CD4-positive, alpha-beta T cell treated with Interleukin-15 for 1 hour (primary cell): ENCODE data around the gene SLC33A1.
"Not testable (repeated sequence)": the region's sequence is repeated elsewhere in the genome, so short reads cannot be mapped to it uniquely, and the experiment has no call there.

Source experiments
- DNase-seq: peaks from one replicate; pipeline ENCODE4 v3.0.0-alpha.2; 2020

Gene SLC33A1

GRCh38 chr3:155854141-155854940 lies at the start of gene SLC33A1:
SLC33A1 (minus strand) TSS chr3:155854427; CDS start chr3:155853997, 430 bp downstream.
- DNase-seq, result peak; percentile 99

DNA sequence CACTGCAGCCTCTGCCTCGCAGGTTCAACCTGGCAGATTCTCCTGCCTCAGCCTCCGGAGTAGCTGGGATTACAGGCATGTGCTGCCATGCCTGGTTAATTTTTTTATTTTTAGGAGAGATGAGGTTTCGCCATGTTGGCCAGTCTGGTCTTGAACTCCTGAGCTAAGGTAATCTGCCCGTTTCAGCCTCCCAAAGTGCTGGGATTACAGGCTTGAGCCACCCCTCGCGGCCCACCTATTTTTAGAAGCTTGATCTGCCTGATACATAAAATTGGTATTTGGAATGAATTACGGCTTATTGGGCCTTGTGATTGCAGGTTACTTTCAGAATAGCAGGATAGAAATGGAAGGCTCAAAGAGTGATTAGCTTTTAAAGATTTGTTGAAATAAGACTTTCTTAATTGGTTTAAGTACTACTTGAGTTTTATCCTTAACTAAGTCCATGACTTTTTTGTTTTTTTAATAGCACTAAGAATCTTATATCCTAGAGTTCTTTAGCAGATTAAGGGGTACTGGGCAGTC lies 41.2 kb upstream of the SLC33A1 start:
- DNase-seq, result no peak

GRCh38 chr3:155891321-155891720 lies 37.1 kb upstream of the SLC33A1 start:
- no peak for DNase-seq

- DNase-seq, result no peak
Measured at GRCh38 chr3:155890671-155891190, 36.5 kb upstream of the SLC33A1 start.

DNA sequence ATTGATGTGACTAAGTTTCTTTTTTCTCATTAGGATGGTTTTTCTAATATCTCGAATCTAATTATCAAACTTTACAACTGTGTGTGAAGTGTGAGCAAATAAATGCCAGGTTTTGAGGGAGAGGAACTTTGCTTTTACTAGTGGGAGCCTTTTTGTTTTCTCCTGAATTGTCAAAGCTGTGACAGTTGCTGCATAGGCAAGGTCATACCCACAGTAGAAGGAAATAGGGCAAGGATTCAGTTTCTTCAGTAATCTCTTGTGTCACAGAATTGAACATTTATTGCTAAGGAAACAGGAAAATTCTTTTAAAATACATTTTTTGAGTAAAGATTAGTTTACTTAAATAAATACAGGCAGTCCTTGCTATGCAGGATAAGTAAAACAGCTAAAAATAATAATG lies 35.7 kb upstream of the SLC33A1 start:
- DNase-seq, result no peak

GRCh38 chr3:155889212-155889611 lies 35.0 kb upstream of the SLC33A1 start:
- DNase-seq, result no peak

DNA sequence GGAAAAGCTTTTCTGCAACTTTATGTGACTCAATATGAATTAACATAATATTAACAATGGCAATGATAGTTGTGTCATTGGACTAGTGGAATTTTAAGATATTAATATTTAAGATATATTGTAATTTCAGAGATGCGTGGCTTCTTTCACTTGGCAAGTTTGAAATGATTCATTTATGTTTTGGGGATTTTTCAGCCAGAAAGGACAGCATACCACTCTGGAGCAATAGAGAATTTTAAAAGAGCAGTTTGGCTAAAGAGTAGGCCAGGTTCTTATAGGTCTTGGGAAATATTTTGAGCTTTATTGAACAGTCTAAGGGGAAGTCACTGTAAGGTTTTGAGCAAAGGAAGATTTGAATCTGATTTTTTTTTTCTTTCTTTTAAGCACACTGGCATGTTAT lies 32.7 kb upstream of the SLC33A1 start:
- DNase-seq, result no peak

DNA sequence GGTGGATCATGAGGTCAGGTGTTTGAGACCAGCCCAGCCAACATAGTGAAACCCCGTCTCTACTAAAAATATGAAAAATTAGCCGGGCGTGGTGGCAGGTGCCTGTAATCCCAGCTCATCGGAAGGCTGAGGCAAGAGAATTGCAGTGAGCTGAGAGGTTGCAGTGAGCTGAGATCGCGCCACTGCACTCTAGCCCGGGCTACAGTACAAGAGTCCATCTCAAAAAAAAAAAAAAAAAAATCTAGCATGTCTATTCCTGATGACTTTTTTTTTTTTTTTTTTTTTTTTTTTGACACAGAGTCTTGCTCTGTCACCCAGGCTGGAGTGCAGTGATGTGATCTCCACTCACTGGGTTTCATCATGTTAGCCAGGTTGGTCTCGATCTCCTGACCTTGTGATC lies 32.1 kb upstream of the SLC33A1 start:
- DNase-seq, result not testable (repeated sequence)

- no peak for DNase-seq
Measured at GRCh38 chr3:155885292-155885691, 31.1 kb upstream of the SLC33A1 start.

DNA sequence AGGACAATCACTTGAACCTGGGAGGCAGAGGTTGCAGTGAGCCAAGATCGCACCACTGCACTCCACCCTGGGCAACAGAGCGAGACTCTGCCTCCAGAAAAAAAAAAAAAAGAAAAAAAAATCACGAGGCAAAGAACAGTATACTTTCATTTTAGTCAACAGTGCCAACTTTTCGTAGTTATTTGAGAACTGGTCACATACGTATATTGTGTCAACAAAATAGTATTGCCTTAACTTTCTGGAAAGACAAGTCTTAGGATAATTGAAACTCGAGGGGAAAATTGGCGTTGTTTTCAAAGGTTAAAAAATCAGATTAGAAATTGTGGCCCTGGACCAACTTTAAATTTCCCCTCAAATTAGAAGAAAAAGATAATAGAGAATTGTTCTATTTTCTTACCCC lies 30.1 kb upstream of the SLC33A1 start:
- no peak for DNase-seq

DNA sequence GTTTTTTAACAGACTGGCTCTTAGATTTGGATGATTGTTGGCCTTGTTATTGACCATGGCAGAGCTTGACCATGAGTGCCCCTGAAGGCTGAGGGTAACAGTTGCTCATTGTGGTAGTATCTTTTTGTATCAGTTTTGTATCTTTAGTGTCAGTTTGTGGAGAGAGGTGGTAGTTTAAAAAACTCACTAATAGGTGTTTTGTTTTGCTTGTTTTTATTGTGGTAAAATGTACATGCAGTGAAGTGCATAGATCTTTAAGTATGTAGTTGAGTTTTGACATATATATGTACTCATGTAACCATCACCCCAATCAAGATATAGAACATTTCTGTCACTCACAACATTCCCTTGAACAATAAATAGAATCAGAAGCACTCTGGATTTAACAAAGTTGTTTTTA lies 26.1 kb upstream of the SLC33A1 start:
- DNase-seq, result no peak

- no peak for DNase-seq
Measured at GRCh38 chr3:155876503-155876902, 22.3 kb upstream of the SLC33A1 start.

DNA sequence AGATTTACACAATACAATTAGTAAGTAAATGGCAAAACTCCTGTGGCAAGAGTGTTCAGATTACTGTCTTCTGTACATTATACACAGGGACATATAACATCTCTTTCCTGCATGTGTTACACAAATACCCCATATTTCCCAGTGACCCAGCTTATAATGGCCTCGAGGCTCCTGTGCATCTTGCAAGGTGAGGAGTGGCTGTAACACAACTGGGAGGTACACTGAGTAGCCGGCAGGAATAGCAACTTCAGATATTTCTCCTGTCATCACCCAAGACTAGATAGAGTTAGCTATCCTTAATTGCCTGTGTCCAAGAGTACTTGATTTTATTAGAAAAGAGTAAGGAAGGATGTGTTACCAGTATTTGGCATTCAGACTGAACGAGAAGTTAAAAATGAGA lies 21.8 kb upstream of the SLC33A1 start:
- no peak for DNase-seq

DNA sequence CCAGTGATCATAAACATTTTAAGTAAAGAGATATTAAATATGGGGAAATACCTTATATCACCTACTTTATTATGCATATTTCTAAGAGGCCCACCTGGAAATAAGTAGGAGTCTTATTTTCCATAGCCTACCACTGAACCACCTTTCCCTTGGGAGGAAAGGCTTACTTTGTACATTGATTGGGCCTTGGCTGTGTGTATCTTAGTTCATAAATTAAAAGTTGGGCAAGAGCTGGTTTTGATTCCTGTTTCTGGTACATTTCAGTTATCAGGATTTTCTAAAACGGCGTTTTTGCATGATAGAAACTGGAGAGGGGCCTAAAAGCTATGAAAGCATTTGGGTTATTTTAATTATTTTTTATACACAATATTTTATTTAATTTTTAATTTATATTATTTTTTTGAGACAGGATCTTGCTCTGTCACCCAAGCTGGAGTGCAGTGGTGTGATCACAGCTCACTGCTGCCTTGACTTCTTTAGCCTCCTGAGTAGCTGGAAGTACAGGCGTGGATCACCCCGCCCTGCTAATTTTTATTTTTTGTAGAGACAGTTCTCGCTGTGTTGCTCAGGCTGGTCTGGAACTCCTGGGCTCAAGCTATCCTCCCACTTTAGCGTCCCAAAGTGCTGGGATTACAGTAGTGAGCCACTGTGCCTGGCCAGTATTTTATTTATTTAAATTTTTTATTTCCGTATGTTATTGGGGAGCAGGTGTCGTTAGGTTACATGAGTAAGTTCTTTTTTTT lies 18.8 kb upstream of the SLC33A1 start:
- no peak for DNase-seq

GRCh38 chr3:155871746-155872158 lies 17.5 kb upstream of the SLC33A1 start:
- DNase-seq, result no peak

DNA sequence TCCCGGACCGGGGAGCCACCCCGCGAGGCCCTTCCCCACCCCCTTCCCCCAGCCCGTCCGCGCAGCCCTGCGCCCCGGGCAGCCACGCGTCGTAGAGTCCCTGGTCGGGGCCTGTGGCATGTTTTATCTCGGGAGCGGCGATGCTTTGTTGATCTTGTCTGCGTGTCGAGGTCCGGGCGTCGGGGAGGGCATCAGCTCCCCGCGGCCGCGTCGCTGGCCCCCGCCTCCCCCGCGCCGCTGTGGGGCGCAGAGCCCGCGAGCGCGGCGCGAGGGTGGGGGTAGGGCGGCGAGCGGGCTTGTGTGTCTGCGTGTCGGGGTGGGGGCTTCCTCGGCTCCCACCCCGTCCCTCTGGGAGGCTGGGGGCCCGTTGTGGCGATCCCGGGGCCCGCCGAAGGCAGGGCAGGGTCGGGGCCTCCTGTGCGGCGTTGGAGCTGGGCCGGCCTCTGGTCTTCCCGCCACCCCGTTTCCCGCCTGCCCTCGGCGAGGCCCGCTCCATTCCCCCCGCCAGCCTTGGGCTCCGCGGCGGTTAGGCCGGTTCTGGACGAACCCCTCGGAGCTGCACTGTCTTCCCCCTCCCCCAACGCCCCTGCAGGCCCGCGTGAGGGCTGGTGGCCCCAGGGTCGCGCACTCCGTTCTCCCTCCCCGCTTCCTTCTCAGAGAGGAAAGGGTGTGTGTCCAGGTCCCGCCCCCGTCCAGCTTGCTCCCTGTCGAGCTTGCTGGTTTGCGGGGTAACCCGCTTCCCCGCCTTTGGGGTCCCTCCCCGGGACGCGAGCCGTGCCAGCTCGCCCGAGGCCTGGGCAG lies 16.9 kb upstream of the SLC33A1 start:
- peak; percentile 19 for DNase-seq

DNA sequence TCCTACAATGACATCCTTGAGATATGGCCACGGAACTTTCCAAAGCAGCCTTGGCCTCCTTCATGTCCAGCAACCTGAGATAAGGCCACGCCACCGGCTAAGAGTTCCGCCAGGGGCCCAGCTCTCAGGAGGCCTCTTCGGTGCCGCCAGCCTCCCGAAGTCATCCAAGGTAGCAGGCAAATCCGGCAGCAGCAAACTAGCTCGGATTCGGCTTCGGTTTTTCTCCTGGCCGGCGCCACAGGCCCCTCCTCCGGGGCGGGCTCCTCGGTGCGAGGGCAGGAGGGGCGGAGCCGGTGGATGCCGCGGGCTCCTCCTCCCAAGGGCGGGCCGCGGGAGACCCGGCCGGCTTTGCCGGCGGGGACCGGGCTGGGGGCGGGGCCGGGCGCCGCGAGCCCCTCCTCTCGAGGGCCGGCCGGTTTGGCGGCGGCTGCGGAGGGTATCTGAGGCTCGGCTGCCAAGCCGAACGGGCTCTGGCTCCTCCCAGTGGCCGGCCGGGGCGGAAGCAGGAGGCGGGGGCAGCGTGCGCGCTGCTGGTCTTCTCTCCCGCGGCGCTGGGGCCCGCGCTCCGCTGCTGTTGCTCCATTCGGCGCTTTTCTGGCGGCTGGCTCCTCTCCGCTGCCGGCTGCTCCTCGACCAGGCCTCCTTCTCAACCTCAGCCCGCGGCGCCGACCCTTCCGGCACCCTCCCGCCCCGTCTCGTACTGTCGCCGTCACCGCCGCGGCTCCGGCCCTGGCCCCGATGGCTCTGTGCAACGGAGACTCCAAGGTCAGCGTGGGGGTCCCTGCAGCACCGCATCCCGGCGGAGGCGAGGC lies 16.1 kb upstream of the SLC33A1 start, which contains the start of gene GMPS:
Gene GMPS (plus strand): TSS at position 518 of the 812 bp plus-strand sequence. CDS start 221 bp downstream, at position 739.
- DNase-seq, result peak; percentile 97

DNA sequence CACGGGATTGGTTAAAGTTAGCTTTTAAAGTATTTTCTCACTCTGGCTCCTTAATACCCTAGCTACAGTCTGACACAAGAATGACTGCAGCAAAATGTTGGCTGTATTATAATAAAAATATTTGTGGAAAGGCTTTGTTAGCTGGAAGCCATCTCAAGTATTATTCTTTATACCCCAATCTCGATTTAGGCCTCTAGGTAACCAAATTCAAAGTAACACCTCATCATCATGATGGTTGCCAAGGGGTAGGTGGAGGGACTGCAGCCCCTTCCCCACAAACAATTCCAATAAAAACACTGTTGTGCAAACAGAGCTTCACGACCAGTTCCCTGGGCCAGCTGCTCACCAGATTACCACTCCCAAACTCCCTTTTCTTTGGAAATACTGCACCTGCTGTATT lies 15.5 kb upstream of the SLC33A1 start:
- no peak for DNase-seq

GRCh38 chr3:155863072-155863784 lies 9.0 kb upstream of the SLC33A1 start:
- DNase-seq, result no peak

DNA sequence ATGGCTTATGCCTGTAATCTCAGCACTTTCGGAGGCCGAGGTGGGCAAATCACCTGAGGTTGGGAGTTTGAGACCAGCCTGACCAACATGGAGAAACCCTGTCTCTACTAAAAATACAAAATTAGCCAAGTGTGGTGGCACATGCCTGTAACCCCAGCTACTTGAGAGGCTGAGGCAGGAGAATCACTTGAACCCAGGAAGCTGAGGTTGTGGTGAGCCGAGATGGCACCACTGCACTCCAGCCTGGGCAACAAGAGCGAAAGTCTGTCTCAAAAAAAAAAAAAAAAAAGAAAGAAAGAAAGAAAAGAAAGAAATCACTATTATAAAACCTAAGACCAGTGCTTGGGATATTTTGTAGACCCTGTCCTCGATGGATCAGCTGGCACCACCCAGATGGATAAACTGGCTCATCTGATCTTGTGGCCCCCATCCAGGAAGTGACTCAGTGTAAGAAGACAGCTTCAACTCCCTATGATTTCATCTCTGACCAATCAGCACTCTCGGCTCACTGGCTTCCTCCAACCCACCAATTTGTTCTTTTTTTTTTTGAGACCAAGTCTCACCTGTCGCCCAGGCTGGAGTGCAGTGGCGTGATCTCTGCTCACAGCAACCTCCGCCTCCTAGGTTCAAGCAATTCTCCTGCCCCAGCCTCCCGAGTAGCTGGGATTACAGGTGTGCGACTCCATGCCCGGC lies 8.2 kb upstream of the SLC33A1 start:
- peak; percentile 74 for DNase-seq
